Adipocyte (in vitro differentiated cells): ENCODE data around the gene ERGIC1.
"Not testable (repeated sequence)": the region's sequence is repeated elsewhere in the genome, so short reads cannot be mapped to it uniquely, and the experiment has no call there.

Experiments used
- DNase-seq: peaks from one replicate; pipeline ENCODE4 v3.0.0-alpha.2; 2015; ENCODE audit warnings: low read depth
- H3K27me3 ChIP-seq: replicated peaks from 2 replicates; pipeline ENCODE4 v1.7.0; 2013; ENCODE audit warnings: mild to moderate bottlenecking, low read length, moderate library complexity; ENCODE audit not compliant: control insufficient read depth, insufficient read depth
- H3K36me3 ChIP-seq: 2 replicates; pipeline ENCODE4 v1.7.0; 2013; ENCODE audit warnings: low read length, mild to moderate bottlenecking, moderate library complexity; ENCODE audit not compliant: control insufficient read depth, insufficient read depth, severe bottlenecking
- H3K4me1 ChIP-seq: 2 replicates; pipeline ENCODE4 v1.7.0; 2013; ENCODE audit warnings: mild to moderate bottlenecking, low read length, moderate library complexity; ENCODE audit not compliant: control insufficient read depth, insufficient read depth
- H3K4me3 ChIP-seq: 2 replicates; pipeline ENCODE4 v1.7.0; 2013; ENCODE audit warnings: mild to moderate bottlenecking, low read length, moderate library complexity
- H3K9ac ChIP-seq: 2 replicates; pipeline ENCODE4 v1.7.0; 2013; ENCODE audit warnings: mild to moderate bottlenecking, low read length, moderate library complexity
- H3K9me3 ChIP-seq: 2 replicates; pipeline ENCODE4 v1.7.0; 2013; ENCODE audit warnings: mild to moderate bottlenecking, low read length, moderate library complexity; ENCODE audit not compliant: control insufficient read depth

The ERGIC1 gene

GRCh38 chr5:172844577-172844838 lies 10.5 kb downstream of the ERGIC1 start:
- Histone ChIP-seq H3K9me3 (no peaks in the 10 kb centered on the region), H3K27me3 (no peaks in the 10 kb centered on the region), H3K9ac (no peak overlapping the region), H3K4me3 (no peak overlapping the region), H3K4me1 (peaks cover 19% of the 10 kb centered on the region), H3K36me3 (peaks cover 11% of the 10 kb centered on the region)
- no peak for DNase-seq

GRCh38 chr5:172845154-172845553 lies 11.1 kb downstream of the ERGIC1 start:
- Histone ChIP-seq H3K9ac (no peak overlapping the region), H3K4me1 (peaks cover 12% of the 10 kb centered on the region), H3K27me3 (no peaks in the 10 kb centered on the region), H3K36me3 (peaks cover 11% of the 10 kb centered on the region), H3K4me3 (no peak overlapping the region), H3K9me3 (no peaks in the 10 kb centered on the region)
- no peak for DNase-seq

- H3K9ac ChIP-seq, result no peak overlapping the region
- peaks cover 11% of the 10 kb centered on the region for H3K36me3 ChIP-seq
- no peak for DNase-seq
Observed at GRCh38 chr5:172845576-172845975, 11.5 kb downstream of the ERGIC1 start.

GRCh38 chr5:172846249-172846648 lies 12.2 kb downstream of the ERGIC1 start:
- no peak for DNase-seq
- H3K4me1 ChIP-seq, result peaks cover 6% of the 10 kb centered on the region
- H3K4me3 ChIP-seq, result no peak overlapping the region
- H3K9ac ChIP-seq, result no peak overlapping the region
- H3K9me3 ChIP-seq, result no peaks in the 10 kb centered on the region
- H3K27me3 ChIP-seq, result no peaks in the 10 kb centered on the region
- peaks cover 8% of the 10 kb centered on the region for H3K36me3 ChIP-seq

More at GRCh38 chr5:172845576-172845975, 11.5 kb downstream of the ERGIC1 start:
- Histone ChIP-seq H3K4me1 (peaks cover 11% of the 10 kb centered on the region), H3K27me3 (no peaks in the 10 kb centered on the region), H3K9me3 (no peaks in the 10 kb centered on the region), H3K4me3 (no peak overlapping the region)

DNA sequence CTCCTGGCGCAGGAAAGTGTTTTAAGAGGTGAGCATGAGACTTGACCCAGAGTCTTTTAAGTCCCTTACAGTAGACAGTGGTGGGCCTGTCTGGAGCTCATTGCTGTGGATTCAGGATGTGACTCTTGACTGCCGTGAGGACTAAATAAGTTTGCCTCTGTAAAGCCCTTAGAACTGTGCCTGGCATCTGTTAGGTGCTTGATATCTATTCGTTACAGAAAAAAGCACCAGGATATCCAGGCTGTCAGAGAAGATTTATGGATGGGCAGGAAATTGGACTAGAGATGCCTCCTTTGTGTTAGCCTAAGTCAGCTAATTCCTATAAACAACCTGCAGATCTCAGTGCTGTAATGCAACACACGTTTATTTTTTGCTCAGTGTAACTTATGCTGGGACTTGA lies 12.6 kb downstream of the ERGIC1 start:
- Histone ChIP-seq H3K36me3 (peaks cover 6% of the 10 kb centered on the region), H3K9ac (no peak overlapping the region), H3K9me3 (no peaks in the 10 kb centered on the region), H3K27me3 (no peaks in the 10 kb centered on the region), H3K4me3 (no peak overlapping the region), H3K4me1 (peaks cover 6% of the 10 kb centered on the region)
- no peak for DNase-seq

- not testable (repeated sequence) for H3K36me3 ChIP-seq, H3K9me3 ChIP-seq, H3K4me1 ChIP-seq, H3K9ac ChIP-seq, H3K27me3 ChIP-seq, H3K4me3 ChIP-seq, DNase-seq
Observed at GRCh38 chr5:172847584-172847983, 13.5 kb downstream of the ERGIC1 start.

DNA sequence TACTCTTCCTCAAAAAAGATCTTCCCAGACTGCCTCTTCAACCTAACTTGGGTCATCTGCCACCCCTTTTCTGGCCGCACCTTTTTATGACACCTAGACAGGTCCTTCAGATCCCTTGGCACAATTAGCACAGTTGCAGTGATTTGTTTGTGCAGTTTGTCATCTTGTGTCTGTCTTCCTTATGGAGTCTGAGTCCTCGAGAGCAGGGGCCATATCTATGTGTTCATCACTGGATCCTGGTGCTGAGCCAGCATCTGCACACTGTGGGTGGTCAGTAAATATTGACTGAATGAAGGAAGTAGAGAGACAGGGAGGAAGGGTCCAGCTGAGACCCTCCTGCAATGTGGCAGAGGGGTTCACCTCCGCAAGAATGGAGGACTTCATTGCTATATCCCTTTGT lies 14.4 kb downstream of the ERGIC1 start:
- Histone ChIP-seq H3K9me3 (no peaks in the 10 kb centered on the region), H3K27me3 (no peaks in the 10 kb centered on the region), H3K36me3 (peaks cover 3% of the 10 kb centered on the region), H3K4me3 (no peak overlapping the region), H3K4me1 (peaks cover 17% of the 10 kb centered on the region), H3K9ac (no peak overlapping the region)
- no peak for DNase-seq

- H3K27me3 ChIP-seq, result no peaks in the 10 kb centered on the region
- H3K9ac ChIP-seq, result no peak overlapping the region
- H3K4me1 ChIP-seq, result peaks cover 30% of the 10 kb centered on the region
- no peak for DNase-seq
- H3K4me3 ChIP-seq, result no peak overlapping the region
- H3K9me3 ChIP-seq, result no peaks in the 10 kb centered on the region
- H3K36me3 ChIP-seq, result no peaks in the 10 kb centered on the region
Observed at GRCh38 chr5:172849606-172850453, 15.8 kb downstream of the ERGIC1 start.

DNA sequence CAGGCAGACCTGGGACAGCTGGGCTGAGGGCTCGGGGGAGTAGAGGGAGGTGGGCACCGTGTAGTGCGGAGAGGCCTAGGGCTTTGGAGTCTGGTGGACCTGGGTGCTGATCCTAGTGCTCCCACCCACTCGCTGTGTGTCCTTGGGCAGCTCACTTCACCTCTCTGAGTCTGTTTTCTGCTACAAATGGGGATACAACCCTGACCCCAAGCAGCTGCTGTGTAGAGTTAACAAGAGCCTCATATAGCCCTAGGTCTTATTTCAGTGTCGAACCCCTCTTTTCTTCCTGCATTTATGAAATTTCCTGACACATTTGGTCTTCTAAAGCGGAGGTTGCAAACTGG lies 16.4 kb downstream of the ERGIC1 start:
- Histone ChIP-seq H3K4me3 (no peak overlapping the region), H3K4me1 (peaks cover 36% of the 10 kb centered on the region), H3K27me3 (no peaks in the 10 kb centered on the region), H3K9ac (no peak overlapping the region), H3K36me3 (no peaks in the 10 kb centered on the region), H3K9me3 (no peaks in the 10 kb centered on the region)
- no peak for DNase-seq

GRCh38 chr5:172851254-172851653 lies 17.2 kb downstream of the ERGIC1 start:
- DNase-seq, H3K27me3 ChIP-seq, H3K9me3 ChIP-seq, H3K4me3 ChIP-seq, H3K36me3 ChIP-seq, H3K9ac ChIP-seq: not testable (repeated sequence)
- H3K4me1 ChIP-seq, result peaks cover 44% of the 10 kb centered on the region

DNA sequence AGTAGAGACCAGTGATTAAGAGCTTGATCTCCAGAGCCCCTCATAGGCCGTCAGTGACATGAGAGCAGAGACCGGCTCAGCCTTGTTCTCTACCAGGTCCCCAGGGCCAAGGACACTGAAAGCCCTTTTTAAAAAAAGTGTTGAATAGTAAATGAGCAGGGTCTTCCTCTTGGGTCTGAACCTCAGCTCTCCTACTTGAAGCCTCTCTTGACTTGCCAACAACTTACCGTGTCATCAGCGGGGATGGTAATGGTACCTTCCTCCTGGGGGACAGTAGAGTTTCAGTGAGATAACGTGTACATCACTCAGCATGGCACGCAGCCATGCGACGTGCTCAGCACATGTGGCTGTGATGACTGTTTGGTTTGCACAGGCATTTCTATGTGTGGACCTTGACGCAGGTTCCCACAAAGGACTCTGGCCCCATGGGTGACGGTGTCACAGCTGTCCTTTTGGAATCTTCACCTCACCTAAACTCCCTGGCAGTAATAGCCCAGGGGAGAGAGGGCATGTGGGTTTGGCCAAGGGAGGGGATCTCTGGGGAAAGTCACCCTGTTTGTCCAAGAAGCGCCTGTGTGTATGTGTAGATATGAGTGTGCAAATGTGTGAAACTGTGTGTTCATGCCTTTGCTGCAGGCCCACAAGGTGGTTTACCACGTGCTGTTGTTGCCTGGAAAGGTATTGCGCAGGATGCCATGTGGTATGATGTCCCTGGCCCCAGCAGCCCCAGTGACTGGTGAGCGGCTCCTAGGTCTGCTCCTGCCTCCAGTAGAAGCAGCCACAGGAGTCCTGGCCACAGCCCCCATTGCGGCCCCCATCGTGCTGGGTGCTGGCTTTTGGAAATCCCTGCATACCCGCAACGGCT lies 18.7 kb downstream of the ERGIC1 start:
- DNase-seq, result no peak
- no peaks in the 10 kb centered on the region for H3K9me3 ChIP-seq
- H3K4me3 ChIP-seq, result no peak overlapping the region
- no peaks in the 10 kb centered on the region for H3K36me3 ChIP-seq
- no peaks in the 10 kb centered on the region for H3K27me3 ChIP-seq
- peak overlapping the region; percentile 86 for H3K9ac ChIP-seq
- peaks cover 48% of the 10 kb centered on the region for H3K4me1 ChIP-seq
